OCI-M1 (cell line): ENCODE results near the gene ESPN.
"Not testable (repeated sequence)": the region's sequence is repeated elsewhere in the genome, so short reads cannot be mapped to it uniquely, and the experiment has no call there.

Experiments
- DNase-seq: peaks from one replicate; lab custom pipeline; 2025; lab: John Stamatoyannopoulos, UW

Gene ESPN

DNA sequence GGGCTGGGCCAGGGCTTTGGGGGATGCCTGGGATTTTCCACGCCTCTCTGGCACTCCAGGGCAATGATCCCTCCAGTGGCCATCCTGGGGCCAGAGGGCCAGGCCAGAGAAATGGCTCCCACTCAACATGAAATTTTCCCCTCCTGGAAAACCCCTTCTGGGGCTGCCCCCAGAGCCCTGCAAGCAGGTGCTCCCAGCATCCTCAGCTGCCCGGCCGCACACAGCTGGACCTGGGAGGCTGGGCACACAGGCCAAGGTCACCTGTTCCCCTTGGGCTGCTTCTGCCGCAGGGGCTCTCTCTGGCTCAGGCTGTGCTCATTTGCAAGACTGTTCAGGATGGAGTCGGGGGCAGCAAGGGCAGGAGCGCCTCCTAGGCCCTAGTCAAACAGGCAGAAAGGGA lies 3.9 kb downstream of the ESPN start:
- DNase-seq, result not testable (repeated sequence)

DNA sequence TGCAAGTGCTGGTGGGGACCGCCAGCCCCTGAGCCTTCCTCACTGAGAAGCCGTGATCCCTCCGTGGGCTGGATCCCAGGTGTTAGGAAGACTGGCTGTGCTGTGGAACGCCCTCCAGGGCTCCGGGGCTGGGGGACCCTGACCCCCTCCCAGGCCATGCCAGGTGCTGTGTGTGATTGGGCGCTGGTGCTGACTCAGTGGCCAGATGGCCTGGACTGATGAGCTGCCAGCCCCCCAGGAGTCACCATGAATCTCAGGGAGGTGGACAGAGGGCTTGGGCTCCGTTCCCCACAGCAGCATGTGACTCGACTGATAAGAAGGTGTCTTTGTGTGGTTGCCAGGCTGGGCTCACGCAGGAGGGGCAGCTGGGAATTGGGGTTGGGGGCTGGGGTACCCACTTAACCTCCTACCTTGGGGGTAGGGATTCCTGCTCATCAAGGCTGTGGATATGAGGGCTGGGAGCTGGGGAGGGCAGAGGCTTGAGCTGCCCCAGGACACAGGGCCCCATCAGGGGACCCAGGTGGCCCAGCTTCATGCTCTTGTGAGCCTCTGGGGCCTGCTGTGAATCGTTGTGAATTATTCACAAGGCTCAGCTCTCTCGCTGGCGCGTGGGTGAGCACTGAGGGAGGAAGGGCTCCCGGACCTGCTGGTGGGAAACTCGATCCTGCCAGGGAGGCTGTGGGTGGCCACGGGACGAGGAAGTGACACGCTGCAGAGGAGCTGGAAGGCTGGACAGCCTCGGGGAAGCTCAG lies 5.3 kb downstream of the ESPN start:
- peak; percentile 75 for DNase-seq

DNA sequence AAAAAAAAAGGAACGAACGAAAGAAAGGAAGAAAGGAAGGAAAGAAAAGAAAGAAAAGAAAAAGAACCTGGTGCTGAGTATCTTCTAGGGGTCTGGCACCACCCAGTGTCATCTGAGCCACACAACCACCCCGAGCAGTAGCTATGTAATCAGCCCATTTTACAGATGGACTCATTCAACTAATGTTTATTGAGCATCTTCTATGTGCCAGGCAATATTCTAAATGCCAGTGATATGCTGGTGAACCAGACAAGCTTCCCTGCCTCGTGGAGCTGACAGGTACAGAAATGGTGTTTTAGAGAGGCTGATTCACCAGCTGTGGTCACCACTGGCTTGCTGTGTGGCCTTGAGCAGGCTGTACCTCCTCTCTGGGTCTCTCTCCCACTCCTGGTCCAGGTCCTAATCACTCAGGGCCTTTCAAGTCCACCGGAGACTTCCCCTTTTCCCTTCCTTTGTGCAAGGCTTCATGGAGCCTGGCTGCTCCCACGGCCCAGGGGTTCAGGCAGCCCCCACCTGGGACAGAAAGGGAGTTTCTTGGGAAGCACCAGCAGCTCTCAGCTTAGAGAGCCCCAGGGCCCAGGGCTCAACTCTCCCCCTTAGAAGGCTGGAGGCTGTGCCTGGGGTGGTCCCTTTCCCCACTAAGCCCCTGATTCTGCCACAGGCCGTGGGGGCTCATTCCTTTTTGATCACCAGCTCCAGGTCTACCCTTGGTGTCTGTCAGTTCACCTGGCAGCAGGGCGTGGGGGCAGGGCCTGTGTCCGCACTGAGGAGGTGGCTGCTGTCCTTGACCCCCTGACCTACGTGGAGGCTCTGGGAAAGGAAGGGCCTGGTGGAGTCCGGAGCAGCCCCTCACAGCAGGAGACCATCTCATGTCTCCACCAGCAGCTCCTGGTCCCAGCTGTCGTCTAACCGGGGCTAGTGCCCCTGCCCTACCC lies 7.3 kb downstream of the ESPN start:
- not testable (repeated sequence) for DNase-seq

DNA sequence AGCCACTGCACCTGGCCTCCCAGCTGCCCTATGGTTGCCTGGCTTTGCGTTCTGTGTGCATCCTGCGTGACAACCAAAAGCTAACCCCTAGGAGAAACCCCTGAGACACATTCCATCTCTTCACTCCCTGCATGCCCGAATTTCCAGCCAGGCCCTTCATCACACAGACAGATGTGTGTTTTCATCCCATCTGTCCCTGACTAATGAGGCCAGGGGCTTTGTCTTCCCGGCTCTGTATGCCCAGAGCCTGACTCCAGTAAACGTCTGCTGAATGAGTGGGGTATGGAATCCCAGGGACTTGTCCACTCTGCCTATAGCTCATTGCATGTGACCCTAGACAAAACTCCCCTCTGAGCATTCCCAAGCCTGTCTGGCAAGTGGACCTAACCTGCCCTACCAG lies 9.6 kb downstream of the ESPN start:
- DNase-seq, result no peak

DNA sequence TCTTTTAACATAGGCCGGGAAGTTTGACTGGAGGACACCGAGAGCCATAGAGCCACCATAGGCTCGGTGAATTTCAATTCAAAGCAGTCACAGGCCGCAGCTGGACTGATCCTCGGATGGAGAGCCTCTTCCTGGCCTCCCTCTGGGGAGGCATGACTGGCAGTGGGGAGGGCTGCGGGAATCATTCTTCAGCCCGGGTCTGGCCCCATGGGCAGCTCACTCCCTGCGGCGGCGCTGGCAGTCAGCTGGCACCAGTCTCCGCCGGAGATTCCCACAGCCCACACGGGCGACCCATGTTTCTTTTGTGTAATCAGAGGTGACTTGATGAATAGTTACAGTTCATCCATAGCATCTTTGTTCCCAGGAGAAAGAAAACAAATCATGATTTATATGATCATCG lies 10.6 kb downstream of the ESPN start:
- no peak for DNase-seq

DNA sequence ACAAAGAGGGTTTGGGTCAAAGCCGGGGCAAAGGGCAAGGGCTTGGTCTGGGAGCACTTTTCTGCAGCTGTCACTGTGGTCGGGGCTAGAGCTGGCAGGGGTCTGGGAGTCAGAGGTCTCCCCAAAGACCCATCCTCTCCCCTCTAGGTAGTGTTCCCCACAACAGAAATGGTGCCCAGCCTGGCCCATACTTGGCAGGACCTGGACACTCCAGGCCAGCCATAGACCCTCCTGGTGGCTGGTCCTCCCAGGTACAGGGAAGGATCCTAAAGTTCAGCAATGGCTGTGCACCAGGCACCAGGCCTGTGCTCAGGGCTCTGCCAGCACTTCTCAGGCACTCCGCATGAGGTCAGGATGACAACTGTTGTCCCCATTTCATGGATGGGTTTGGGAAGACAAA lies 11.0 kb downstream of the ESPN start:
- no peak for DNase-seq

DNA sequence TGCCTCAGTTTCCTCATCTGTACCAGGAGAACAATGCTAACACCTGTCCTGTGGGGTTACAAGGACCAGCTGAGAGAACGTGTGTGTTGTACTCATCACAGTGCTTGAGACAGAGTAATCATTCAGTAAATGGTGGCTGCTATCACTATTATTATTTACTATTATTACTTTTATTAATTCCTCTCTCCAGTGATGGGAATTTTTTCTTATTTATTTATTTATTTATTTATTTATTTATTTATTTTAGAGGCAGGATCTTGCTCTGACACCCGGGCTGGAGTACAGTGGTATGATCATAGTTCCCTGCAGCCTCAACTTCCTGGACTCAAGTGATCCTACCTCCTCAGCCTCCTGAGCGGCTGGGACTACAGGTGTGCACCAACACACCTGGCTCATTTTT lies 11.7 kb downstream of the ESPN start:
- not testable (repeated sequence) for DNase-seq

DNA sequence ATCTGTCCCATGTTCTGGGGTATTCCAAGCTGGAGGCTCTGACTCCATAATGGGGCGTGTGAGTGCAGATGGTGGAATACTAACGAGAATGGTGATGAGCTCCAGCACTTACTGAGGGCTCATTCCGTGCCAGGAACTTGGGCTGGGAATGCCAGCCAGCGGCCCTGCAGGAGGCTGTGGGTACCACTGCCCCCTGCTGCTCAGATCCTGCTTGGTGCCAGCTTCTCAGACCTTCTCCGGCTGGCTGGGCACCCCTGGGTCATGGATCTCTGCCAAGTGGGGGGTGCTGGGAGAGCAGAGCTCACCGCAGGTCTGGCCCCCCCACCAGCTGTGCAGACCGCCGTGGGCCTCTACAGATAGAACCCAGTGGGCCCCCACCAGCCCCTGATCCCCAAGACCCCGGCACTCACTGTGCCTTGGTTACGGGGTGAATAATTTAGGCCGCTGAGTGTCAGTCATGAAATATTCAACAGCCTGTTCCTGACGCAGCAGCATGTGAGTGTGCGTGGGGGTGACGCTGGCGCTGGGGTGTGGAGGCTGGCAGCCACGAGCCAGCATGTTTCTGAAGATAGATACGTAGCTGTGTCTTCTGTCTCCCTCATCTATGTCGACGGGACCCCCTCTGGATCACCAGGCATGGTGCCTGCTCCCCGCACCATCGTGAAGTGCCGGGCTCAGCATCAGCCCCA lies 12.6 kb downstream of the ESPN start:
- DNase-seq, result not testable (repeated sequence)

DNA sequence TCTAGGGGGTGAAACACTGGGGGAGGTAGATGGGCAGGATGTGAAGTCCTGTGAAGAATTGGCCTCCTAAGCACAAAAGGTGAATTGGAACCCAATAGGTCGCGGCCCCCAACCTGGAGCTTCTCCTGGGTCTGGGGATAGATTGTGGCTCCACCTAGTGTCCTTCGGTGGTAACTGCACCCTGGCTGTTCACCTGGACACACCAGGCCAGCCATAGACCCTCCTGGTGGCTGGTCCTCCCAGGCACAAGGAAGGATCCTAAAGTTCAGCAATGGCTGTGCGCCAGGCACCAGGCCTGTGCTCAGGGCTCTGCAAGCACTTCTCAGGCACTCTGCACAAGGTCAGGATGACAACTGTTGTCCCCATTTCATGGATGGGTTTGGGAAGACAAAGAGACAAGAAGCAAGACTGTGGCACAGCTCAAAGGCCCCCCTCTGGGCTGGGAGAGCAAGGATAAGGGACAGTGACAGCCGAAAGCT lies 13.5 kb downstream of the ESPN start:
- peak; percentile 71 for DNase-seq

DNA sequence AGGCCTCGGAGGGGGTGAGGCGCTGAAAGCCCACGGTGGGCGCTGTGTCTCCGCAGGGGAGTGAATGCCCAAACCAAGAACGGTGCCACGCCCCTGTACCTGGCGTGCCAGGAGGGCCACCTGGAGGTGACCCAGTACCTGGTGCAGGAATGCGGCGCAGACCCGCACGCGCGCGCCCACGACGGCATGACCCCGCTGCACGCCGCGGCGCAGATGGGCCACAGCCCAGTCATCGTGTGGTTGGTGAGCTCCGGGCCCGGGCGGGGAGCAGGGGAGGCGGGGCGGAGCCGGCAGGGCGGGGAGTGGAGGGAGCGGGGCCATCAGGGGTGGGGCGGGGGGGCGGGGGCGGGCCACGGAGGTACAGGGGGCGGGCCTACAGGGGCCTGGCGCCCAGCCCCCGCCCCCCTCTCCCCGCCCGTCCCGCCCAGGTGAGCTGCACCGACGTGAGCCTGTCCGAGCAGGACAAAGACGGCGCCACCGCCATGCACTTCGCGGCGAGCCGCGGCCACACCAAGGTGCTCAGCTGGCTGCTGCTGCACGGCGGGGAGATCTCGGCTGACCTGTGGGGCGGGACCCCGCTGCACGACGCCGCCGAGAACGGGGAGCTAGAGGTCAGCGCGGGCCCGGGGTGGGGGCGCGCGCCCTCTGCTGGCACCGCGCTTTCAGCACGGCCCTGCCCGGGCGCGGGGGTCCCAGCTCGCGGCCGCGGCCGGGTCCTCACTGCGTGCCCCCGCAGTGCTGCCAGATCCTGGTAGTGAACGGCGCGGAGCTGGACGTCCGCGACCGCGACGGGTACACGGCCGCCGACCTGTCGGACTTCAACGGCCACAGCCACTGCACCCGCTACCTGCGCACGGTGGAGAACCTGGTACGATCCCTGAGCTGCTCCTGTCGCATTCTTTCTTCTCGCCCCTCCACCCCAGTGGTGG lies 15.9 kb downstream of the ESPN start:
- DNase-seq, result no peak

DNA sequence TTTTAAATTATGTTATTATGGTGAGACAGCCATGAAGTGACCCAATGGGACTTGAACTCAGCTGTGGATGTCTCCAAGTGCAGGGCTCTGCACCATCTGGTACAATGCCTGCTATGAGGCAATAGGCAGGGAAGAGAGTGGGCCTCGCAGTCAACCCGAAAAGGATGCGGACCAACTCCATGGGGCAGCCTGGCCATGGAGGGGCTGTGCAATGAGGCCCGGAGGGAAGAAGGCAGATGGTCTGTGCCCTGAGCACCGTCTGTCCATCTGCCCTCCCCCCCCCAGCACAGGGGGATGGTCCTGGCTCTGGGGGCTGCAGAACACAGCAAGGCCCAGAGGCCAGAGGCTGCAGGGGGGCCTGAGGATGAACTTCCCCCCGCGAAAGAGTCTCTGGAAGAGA lies 17.0 kb downstream of the ESPN start:
- no peak for DNase-seq

DNA sequence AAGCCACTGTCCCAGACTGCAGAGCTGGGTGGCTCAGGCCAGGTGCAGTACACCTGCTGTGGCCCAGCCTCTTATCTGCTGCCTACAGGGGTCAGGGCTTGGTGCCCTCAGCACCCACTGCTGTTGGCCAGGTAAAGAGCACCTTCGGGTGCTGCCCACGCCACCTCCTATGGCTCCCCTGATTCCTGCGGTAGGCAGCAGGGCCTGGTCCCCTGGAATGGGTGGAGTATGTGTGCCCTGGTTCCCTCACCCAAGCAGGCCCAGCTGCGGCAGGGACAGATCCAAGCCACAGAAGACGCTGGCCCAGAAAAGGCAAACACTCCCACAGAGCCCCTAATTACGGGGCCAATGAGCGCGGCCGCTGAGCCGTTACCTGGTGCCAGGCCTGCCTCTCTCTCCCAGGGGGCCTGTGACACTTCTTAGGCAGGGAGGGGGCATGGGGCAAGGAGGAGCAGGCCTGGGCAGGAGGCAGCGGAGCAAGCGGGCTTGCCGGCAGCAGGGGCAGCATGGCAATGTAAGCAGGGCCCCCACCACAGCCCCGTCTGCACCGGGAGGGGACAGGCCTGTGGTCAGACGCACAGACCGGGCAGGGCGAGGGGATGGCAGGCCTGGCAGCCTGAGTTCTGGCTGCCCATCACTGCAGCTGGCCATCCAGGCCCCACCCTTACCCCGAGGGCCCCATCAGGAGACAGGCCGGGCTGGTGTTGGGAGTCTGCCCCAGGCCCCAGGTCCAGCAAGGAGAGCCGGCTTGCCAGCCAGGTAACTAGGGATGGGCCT lies 19.0 kb downstream of the ESPN start:
- DNase-seq, result no peak

DNA sequence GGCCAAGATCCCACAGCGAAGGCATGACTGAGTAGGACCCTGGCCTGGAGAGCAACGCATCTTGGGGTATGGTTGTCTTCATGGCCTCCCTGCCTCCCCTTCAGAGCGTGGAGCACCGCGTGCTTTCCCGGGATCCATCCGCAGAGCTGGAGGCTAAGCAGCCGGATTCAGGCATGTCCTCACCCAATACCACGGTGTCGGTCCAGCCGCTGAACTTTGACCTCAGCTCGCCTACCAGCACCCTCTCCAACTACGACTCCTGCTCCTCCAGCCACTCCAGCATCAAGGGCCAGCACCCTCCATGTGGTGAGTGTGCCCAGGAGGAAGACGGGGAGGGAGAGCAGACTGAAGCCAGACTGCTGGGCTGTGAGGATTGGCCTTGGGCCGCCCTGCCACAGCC lies 19.8 kb downstream of the ESPN start:
- DNase-seq, result no peak

DNA sequence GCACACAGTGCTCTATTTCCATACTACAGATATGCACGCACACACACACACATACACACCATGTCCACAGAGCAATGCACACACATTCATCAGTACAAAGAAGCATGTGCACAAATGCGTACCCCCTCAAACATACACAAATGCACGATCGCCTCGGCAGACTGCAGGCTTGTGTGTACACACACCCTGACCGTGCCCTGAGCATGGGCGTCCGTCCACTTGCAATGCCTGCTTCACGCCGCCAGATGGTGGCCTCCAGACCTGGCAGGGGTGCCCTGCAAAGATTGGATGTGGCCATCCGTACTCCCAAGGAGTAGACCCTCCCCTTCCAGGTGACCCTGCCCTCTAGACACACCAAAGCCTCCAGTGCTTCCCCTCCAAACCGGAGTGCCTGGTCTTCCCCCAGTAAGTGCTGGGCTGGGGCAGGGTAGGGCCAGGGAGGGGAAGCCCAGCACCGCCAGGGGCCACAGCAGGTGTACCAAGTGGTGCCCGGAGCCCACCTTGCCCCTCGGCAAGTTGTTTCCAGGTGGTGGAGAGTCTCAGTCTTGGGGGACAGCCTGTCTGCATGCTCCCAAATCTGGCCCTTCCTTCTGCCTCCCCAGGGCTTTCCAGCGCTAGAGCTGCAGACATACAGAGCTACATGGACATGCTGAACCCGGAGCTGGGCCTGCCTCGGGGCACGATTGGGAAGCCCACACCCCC lies 20.6 kb downstream of the ESPN start:
- peak; percentile 31 for DNase-seq

DNA sequence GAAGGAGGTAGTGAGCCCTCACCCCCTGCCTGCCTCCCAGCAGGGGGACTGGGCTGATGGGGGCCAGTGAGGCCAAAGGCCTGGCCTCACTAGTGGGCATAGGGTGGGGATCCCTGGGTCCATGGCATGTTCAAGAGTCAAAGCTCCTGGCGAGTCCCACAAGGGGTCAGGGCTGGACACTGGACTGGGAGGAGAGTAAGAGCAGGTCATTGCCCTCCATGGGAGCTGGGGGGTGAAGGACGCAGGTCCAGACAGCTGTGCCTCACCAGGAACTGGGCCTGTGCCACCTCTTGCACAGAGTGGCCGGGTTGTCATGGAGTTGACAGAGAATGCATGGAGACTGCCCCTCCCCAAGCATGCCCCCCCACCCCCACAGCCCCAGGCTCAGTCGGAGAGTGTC lies 21.4 kb downstream of the ESPN start:
- not testable (repeated sequence) for DNase-seq

DNA sequence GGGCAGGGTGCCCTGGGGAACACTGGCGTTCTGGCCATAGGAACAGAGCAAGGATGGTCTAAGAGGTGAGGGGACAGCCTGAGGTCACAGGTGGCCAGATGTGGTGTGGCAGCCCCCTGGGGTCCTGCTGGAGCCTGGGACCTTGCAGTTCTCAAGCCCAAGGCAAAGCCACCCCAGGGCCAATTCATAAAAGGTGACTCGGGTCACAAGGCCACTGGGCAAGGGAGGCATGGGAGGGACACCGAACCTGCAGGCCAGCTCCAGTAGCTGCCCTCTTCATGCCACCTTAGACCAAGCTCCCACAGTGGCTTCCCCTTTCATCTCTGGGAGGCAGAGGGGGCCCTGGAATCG lies 22.1 kb downstream of the ESPN start:
- no peak for DNase-seq

DNA sequence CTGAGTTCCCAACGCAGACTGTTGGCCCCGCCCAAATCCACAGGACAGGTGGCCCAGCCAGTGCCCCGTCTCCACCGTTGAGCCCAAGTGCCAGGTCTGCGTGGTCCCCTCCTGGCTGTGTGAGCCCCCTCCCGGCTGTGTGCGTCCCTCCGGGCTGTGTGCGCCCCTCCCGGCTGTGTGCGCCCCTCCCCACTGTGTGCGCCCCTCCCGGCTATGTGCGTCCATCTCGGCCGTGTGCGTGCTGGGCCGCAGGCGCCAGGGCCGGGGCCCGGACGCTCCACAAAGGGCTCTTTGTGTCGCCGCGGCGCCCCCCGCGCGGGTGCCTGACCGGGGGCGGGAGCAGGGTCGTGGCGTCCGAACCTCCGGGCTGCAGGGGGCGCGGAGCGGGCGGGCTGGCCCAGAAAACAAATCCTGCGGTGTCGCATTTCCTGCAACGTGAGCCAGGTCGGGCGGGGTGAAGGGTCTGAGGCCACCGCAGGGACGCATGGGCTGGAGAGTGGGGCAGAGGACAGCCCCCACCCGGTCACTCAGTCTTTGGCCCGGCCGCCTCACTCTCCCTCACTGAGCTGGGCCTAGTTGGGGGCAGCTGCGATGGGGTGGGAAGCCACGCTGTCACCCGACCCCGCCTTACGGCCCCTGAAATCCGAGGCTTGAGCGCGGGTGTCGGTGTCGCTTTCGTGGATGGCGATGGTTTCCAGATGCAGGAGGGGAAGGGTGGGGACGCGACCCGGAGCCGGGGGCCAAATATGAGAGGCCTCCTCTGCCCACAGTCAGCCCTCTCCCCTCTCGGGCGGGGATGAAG lies 22.6 kb downstream of the ESPN start:
- DNase-seq, result no peak

DNA sequence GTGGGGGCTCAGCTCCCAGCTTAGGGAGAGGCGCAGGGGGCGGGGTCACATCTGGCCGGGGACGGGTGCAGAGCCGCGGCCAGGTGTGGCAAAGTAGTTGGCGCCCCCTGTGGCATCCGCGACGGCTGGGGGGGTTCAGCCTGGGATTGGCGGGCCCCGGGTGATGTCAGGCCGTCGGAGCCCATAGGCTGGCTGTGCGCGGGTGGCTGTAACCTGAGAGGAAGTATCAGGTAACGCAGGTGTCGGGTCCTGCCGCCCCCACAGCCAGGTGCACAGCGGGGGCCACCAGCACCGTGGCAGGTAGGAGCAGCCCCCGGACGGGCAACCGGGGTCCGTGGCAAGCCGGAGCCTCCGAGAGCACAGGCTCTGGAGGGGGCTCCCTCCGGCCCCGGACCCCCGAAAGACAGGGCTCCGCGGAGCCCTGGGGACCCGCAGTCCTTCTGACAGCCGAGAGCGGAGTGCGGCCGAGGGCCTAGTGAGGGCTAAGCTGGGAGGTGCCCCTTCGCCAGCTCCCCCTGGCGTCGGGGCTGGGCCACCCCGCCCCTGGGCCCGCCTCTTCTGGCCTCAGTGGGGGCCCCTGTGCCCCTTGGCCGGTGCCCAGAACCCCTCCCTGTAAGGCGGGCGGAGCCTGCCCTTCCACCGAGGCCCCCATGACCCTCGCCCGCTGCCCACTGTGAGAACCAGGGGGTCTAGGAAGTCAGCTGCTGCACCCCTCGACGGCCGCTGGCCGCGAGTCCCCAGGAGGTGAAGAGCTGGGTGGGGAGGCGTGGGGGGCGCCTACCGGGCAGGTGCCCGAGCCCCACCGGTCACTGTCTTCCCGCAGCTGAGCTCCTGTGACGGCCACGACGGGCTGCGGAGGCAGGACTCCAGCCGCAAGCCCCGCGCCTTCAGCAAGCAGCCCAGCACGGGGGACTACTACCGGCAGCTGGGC lies 23.5 kb downstream of the ESPN start:
- DNase-seq, result no peak
